Kasumi-1 (cell line): ENCODE results near the gene EFCAB12.
"Not testable (repeated sequence)": the region's sequence is repeated elsewhere in the genome, so short reads cannot be mapped to it uniquely, and the experiment has no call there.

Experiments
- DNase-seq, 2 experiments: peaks; one replicate each; lab custom pipeline; 2025; lab: John Stamatoyannopoulos, UW

Gene EFCAB12

DNA sequence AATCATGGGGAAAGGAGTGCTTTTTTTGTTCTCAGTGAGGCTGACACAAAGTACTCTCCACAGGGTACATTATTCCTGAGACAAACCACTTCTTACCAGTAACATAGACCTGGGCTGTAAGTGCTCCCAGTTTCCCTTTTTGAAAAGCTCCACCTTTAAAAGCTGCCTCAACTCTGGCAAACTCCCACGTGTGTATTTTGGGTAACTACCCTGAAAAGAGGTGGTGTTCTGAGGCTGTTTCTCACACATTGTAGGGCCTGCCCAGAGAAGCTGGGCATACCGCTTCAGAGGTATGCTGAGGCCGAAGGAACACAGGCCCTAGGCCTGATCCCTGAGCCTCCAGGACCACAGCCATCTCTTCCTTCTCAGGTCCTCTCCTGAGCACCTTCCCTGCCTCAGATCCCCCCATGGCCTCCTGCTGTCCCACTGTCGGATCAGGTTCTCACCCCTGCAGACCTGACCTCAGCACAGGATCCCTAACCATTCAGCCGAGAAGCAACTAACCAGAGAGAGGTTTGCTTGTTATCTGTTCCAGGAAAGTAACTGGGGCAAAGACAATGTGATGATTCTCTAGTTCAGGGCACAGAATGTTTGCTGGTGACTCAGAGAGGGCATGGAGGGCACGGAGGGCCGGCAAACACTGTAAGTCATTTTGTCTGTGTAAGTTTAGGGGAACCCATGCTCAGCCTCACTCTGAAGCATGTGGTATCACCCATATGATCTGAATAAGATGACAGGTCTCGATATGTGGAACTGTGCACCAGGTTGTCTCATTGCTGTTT, 36.1 kb downstream of the EFCAB12 start:
- not testable (repeated sequence) for DNase-seq

DNA sequence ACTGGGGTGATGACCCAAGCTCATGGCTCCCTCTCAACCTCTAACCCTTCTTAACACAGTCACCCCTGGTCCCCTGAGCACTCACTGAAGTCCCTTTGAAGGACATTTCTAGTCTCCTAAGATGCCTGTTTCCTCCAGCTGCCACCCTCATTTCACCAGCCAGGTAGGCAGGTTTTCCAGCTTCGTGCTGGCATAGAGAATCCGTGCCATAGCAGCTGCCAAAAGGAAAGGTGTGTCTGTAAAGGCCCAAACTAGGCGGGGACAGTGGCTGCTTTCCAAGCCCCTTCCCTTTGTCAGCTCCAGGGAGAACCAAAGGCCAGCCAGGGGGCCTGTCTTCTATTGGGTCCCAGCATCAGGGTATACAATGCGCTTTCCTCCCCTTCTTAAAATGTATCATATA, 36.9 kb downstream of the EFCAB12 start:
- DNase-seq = not testable (repeated sequence)

DNA sequence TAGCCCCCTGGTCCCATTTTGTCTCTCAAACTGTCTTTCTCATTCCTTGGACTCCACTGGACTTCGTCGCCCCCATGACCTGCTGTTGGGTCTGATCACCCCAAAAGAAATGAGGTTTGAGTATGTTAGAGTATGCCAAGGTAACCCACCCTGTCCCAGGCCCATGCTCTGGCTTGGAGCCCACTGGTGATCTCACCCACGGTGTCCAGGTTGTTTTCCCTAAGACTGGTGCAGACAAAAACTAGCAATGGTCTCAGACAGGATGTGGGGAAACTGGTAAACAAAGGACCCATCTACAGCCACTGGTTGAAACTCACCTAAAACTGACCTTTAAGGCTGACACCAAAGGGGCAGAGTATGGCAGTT, 38.9 kb downstream of the EFCAB12 start:
- no peak for DNase-seq

DNA sequence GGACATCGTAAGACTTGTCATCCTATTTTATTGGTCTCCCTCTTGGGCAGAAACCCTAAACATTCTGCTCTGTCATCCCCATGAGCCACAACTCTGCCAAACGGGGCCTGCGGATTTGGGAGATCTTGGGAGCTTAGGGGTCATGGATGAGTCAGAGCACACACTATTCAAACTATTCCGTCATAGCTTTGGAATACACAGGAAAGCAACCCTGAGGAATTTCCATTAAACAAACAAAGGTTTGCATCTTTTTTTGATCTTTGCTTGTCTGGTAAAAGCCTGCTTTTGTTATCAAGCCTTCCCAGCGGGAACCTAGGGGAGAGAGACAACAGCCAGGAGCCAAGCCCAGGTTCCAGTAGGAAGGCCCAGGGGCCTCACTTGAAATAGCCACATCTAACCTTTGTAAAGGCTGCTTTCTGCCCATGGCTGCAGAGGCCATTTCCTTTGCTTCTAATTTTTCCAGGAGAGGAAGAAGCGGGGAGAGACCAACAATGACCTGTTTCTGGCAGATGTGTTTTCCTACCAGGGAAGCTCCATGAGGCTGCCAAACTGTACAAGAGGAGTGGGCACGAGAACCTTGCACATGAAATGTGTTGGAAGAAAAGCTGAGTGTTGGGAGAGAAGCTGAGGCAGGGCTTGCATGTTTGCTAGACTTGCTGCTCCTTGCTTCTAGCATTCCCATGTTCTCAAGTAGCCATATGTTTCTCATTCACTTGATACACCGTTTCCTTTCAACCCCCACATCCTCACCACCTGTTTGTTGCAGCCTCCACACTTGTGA, 39.5 kb downstream of the EFCAB12 start:
- not testable (repeated sequence) for DNase-seq

DNA sequence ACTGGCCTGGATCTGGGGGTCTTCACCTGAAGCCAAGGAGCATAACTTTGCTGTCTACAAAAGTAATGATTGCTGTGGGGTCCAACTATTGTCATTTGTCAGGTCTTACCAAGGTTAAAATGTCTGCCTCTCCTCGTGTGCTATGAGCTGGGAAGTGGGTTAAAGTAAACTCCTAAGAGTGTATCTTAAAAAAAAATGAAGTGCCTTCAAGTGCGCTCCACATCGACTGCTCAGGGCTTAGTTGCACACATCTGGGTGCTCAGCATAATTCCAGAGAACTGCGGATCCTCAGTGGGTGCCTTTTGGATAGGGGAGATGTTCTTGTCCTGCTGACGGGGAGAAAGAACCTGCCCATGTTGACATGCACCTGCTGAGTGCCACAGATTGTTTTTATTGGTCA, 40.9 kb downstream of the EFCAB12 start:
- DNase-seq = no peak

DNA sequence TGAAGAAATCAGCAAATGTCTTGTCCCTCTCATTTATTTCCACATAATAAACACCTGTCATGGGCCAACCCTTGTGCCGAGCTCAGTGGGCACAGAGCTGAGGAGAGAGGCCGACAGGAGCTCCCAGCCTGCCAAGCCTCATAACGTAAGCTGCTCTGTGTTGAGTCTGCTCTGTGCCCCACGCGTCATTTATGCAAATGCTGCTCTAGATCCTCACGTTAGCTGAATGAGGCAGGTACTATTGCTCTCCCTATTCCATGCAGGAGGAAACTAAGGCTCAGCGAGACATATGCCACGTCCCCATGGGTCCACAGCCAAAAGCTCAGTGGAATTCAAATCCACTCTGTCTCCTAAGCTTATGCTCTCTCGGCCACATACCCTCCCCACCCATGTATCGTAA, 41.5 kb downstream of the EFCAB12 start:
- no peak for DNase-seq

DNA sequence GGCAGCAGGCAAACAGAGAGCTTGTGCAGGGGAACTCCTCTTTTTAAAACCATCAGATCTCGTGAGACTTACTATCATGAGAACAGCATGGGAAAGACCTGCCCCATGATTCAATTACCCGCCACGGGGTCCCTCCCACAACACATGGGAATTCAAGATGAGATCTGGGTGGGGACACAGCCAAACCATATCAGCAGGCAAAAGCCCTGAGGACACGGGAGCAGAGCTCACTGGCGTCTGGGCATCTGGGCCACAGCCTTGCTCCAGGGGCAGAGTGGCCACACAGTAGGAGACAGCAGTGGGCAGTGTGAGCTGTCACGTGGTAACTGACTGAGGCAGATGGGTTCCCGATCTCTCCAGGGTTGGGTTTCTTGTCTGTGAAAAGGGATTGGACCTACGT, 42.9 kb downstream of the EFCAB12 start:
- DNase-seq = not testable (repeated sequence)

DNA sequence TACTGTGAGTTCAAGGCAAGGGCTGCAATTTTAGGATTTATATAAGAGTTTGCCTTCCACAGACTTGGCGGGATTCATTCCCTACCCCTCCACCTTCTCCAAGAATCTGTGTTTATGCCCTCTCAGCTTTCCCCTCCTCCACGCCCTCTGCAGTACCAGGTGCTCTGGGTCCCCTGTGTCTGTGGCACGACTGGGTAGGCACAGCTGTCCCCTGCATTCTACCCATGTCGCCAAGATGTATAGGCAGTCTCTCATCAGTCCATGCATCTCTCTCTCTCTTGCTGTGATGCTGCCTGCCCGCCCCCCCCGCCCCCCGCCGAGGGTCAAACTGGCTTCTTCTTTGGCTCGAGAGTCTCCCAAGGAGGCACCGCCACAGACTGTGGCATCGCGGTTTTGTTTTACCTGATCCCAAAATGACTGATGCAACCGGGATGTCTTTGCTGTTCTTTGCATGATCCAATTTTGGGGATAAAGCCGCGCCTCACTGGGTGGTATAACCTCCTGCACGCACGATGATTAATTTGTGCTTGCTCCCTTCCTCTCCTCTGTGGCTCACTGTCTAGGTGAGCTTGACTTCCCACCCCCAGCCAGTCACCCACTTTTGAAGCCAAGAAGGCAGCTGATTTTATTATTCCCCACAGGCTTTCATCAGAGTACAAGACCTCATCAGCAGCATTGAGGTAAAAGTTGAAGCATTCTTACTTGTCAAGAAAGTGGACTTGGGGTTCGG, 43.7 kb downstream of the EFCAB12 start:
- no peak for DNase-seq

DNA sequence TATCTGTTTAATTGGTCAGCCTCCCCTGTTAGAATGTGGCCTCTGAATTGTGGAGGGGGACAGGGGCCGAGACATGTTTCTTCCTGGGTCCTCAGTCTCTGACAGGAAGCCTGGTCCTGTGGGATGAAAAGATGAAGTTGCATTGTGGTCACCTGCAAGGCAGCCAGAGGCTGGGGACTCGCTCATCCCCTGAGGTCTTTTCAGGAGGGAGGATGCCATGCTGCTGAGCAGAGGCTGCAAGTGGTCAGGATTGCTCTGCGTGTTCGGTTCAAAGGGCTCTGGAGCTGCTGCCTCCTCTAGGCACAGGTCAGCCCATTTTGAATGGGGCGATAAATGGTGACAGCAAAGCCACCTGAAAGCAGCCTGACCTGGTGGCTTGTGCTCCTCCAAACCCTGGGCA, 44.3 kb downstream of the EFCAB12 start:
- not testable (repeated sequence) for DNase-seq

DNA sequence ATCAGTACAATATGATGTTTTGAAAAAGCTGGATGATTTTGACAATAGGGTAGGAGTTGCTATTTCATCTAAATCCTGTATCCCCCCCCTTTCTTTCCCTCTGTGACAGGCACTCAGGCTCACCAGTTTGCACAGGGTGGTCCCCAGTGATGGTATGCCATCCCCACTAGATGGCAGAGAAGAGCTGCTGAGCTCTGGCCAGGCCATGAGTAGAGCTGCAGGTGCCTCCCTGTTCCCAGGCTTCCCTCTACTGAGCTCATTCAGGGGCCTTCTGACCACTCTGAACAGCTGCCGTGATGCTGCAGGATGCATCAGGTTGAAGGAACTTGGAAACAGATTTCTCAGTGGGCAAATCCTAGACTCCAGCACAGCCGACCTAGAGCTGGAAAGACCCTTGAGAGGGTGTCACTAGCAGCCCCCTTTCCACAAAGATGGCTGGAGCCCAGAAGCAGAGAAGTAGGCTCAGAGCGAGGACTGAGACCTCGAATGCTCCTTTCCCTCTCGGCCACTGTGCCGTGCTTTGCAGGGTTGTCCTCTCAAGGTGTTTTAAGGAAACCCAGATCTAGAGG, 45.1 kb downstream of the EFCAB12 start:
- peak; percentile 73 to 75 for DNase-seq

DNA sequence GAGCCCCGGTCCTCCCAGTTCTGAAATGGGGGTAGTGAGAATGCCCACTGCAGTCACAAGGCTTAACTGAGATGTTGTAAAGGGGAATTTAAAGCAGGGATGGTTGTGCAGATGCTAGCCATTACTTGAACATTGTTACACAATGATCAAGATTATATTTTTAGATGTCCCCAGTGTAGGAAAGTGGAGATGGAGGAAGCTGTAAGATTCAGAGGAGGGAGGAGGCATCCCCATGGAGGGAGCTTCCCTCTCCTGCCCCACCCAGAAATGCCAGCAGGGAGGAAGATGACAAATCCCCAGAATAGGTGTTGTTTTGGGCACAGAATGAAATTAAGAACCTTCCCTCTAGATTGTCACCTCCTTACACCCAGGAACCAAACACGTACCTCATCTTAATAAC, 46.1 kb downstream of the EFCAB12 start:
- DNase-seq = no peak

DNA sequence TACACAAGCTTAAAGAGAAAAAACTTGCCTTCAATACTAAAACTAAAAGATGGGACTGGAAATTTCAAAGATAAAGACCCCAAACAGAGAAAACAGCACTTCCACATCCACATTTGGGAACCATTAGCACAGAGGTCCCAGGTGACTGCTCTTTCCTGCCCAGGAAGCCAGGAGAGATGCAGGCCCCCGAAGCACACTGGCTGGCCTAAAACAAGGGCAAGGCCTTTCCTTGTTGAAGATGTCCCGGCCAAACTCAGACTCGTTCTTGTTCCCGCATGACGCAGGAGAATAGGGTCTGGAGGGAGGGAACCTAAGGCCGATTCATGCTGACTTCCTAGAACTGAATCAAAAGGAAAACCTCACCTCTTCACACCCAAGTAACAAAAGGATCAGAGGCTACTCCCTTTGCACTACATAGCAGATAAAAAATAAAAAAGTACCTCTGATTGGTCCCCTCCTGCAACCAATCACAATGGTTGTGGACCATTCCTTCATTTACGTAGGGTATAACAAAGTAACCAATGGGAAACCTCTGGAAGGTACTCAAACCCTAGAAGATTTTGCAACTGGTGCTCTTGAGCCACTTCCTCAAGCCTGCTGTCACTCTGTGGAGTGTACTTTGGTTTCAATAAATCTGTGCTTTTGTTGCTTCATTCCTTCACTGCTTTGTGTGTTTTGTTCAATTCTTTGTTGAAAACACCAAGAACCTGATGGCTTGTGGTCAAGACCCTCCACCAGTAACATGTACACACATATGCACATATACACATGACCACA, 48.7 kb downstream of the EFCAB12 start:
- DNase-seq = no peak

DNA sequence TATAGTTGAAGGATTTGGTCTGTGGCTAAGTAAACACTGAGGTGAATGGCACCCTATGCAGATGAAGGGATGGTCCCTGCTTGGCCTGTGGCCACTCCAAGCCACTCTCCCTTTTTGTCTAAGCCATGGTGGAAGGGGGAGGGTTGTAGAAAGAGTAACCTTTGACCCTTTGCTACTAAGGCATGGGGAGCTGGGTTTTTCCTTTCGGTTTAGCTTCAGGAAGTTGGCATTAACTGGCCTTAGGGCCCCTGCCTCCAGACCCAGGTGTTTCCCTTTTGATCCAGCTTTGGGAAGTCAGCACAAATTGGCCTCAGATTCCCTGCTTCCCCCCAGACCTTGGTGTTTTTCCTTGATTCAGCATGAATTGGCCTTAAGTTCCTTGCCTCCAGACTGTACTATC, 49.5 kb downstream of the EFCAB12 start:
- no peak for DNase-seq

DNA sequence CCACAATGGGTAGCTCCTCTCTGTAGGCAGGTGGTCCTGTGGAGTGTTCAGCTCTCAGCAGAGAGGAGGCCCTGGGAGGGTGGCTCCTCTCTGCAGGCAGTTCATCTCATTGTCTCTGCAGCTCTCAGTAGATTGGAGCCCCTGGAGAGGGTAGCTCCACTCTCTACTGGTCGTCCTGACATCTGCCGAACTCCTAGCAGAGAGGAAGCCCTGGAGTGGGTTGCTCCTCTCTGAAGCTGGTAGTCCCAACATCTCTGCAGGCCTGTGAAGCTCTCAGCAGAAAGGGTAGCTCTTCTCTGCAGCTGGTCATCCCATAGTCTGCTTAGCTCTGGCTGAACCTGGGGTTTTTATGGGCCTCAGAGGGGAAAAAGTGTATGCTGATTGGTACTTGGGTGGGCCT, 50.8 kb downstream of the EFCAB12 start:
- DNase-seq = no peak

DNA sequence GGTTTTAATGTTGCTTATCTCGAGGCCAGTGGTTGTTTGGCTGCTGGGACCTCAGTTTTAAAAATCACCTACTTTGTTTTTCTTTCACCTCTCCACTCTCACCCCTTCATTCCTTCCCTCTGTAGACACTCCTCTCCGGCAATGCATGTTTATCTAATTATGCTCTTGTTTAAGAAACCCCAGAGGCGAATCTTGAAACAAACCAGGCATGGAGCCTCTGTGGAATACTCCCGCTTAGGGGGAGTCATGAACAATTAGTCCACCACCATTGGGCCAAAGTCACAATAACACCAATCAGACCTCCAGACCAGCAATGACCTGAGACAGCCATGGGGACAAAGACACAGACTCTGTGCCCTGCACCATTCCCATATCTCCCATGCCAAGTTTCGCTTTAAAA, 53.3 kb downstream of the EFCAB12 start:
- no peak for DNase-seq

DNA sequence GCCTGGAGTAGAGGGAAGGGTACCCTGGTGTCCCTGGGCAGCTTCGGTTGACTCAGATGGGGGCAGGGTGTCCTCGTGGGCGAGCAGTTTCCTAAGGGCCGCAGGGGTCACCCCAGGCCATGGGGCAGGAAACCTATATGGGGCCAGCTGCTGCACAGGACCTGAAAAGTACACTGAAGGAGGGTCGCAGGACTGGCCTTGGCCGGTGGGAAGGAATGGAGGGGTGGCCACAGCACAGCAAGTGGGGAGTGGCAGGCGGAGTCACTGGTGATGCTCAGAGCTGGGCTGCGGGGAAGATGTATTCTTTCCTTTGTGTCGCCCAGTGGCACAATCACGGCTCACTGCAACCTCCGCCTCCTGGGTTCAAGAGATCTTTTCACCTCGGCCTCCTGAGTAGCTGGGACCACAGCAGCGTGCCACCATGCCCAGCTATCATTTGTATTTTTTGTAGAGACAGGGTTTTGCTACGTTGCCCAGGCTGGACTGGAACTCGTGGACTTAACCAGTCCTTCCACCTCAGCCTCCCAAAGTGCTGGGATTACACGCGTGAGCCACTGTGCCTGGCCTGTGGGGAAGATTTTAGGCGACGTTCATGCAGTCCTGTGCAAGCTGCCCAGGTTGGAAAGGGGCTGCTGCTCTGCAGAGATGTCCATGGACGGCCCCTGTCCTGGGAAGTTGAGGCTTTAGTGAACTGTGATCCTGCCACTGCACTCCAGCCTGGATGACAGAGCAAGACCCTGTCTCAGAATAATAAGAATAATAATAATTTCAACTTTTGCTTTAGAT, 57.2 kb downstream of the EFCAB12 start:
- DNase-seq = no peak

DNA sequence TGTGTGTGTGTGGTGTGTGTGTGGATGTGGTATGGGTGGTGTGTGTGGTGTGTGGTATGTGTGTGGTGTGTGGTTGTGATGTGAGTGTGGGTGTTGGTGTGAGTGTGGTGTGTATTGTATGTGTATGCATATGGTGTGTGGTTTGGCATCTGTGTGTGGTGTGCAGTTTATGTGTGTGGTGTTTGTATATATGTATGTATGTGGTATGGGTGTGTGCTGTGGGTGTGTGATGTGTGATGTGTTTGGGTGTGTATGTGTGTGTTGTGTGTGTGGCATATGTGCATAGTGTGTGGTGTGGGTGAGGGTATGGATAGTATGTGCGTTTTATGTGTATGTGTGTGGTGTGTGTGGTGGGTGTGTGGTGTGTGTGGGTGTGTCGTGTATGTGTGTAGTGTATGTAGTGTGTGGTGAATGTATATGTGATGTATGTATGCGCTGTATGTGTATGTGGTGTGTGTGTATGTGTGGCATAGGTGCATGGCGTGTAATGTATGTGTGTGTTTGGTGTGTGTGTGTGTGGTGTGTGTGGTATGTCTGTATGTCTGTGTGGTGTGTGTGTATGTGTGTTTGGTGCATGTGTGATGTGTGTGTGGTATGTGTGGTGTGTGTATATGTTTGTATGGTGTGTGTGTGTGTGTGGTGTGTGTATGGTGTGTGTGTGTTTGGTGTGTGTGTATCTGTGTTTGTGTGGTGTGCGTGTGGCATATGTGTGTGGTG, 58.0 kb downstream of the EFCAB12 start:
- no peak for DNase-seq

DNA sequence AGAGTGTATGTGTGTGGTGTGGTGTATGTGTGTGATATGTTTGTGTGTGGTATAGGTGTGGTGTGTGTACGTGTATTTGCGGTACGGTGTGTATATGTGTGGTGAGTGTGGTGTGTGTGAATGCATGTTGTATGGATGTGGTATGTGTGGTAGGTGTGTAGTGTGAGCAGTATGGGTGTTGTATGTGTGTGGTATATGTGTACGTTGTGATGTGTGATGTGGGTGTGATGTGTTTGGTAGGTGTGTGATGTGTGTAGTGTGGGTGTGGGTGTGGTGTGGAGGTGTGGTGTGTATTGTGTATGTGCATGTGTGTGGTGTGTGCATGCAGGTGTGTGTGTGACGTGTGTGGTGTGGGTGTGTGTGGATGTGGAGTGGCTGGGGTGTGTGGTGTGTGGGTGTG, 58.7 kb downstream of the EFCAB12 start:
- DNase-seq = no peak

DNA sequence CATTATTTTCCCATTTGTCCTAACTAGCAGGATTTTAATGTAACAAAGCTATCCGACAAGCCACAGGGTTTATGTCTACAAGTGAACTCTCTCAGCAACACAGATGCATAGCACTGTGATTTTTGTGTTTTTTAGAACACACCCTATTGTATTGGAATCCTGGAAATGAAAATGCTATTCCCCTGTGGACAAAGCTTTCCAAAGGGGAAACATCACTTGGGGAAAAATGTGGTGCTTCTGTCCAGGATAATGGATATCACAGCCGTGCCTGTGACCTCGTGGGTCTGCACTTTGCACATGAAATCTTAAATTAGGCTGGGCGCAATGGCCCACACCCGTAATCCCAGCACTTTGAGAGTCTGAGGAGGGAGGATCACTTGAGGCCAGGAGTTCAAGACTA, 60.6 kb downstream of the EFCAB12 start:
- DNase-seq = no peak

DNA sequence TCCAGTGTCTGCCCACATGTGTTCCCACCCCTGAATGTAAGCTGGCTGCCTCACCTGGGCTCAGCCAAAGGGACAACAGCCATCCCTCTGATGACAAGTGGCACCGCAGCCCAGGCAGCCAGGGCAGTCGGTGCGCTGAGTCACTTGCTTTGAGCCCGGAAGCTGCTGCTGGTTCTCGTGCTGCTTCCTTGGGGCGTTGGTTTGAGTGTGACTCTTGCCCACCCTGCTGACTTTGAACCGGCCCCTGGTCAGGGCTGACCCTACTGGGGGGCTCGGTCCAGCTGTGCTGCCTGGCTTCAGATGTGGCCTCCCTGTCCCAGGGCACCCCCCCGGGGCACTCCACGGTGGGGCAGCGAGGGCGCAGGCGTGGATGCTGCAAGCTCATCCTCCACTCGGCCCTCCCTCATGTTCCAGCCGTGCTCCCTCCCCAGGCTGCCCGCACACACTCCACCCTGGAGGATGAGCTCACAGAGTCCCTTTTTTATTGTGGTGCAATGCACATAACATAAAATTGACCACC, 62.1 kb downstream of the EFCAB12 start:
- DNase-seq = no peak
